HL-60/S4 (cell line): ENCODE data around the gene SLX4.

ENCODE experiments used
- in situ Hi-C: fragments of 300-500 bp; cut with MboI; formaldehyde crosslinking; loops from 2 replicates; pipeline ENCODE4 v1.14.3; 2022; ENCODE audit warnings: low sequenced_read_pairs

SLX4 gene

DNA sequence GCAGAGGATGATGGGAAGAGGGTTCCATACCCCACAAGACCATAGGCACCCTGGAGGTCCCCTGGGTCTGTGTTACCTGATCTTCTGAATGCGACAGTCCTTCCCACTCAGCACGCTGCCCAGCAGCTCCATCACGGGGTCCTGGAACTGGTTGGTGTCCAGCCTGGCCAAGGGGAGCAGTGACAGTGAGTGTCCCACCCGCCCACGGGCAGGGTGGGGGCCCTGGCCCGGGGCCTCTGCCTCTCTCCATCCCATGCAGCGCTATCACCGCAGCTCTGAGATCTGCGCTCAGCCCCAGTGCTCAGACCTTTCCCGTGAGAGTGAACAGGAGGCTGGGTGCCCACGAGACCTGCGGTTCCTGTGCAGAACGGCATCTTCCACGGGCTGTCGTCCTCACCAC lies 49.8 kb downstream of the SLX4 start:
- in situ Hi-C loops, result no loop called here

DNA sequence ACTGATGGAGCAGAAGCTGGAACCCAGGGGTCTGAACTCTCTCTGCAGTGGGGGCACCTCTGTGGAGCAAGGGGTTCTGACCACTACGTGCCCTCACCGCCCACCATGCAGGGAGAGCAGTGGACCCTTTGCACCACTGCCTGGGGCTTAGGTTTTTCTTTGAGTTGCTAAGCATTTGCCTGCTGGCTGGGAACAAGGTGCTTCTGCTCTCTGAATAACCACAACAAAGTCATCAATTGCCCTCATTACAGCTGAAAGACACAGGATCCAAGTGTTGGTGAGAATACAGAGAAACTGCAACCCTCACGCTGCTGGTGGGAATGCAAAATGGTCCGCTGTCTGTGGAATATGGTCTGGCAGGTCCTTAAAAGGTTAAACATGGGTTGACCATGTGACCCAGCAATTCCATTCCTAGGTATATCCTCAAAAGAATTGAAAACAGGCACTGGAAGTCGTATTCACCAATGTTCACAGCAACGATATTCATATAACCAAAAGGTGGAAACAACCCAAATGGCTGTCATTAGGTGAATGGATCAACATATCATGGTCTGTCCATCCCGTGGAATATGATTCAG lies 57.0 kb downstream of the SLX4 start:
- in situ Hi-C loops, result no loop called here

- in situ Hi-C loops, result no loop called here
These were observed 58.1 kb downstream of the SLX4 start for GRCh38 chr16:3553138-3553923.

DNA sequence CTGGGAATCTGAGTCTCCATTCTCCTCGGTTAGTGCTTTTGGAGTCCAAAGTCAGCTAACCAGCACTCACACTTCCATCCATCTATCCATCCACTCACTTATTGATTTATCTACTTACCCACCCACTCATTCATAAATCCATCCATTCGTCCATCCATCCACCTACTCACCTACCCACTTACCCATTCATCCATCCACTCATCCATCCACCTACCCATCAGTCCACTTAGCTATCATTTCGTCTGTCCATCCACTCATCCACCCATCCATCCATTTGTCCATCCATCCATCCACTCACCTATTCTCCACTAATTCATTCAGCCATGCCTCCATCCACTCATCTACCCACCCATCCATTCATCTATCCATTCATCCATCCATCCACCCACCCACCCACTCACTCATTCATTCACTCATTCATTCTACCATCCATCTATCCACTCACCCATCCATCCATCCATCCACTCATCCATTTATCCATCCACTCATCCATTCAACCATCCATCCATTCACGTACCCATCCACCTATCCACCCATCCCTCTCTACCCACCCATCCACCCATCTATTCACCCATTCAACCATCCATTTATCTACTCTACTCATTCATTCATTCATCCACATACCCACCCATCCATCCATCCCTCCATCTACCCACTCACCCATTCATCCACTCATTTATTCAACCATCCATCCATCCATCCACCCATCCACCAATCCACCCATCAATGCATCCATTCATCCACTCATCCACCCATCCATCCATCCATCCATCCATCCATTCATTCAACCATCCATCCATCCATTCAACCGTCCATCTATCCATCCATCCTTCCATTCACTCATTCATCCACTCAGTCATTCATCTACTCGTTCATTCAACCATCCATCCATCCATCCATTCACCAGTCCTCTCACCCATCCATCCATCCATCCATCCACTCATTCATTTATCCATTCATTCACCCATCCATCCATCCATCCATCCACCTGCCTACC lies 60.3 kb downstream of the SLX4 start:
- in situ Hi-C loops, result no loop called here

GRCh38 chr16:3549906-3550305 lies 61.5 kb downstream of the SLX4 start:
- in situ Hi-C loops, result no loop called here

- in situ Hi-C loops, result no loop called here
These were observed 62.5 kb downstream of the SLX4 start for GRCh38 chr16:3548859-3549258.

DNA sequence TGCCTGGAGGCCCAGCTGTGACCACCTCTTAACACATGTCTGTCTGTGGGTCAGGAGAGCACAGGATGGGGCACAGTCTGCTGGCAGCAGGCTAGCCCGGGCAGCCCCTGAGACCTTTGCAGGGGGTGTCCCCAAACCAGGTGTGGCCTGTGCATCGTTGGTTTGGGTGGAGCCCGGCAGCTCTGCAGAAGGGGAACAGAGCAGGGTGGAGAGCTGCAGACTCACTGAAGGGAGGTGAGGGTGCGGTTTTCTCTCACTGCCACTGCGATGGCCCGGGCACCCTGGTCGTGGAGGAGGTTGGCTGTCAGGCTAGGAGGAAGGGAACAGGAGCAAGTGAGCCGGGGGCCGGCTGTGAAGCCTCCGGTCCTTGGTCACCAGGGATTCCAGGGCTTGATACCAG lies 63.0 kb downstream of the SLX4 start:
- in situ Hi-C loops, result no loop called here

- in situ Hi-C loops, result no loop called here
These were observed 64.3 kb downstream of the SLX4 start for GRCh38 chr16:3546986-3547682.

- in situ Hi-C loops, result no loop called here
These were observed 68.6 kb downstream of the SLX4 start for GRCh38 chr16:3542601-3543373.

DNA sequence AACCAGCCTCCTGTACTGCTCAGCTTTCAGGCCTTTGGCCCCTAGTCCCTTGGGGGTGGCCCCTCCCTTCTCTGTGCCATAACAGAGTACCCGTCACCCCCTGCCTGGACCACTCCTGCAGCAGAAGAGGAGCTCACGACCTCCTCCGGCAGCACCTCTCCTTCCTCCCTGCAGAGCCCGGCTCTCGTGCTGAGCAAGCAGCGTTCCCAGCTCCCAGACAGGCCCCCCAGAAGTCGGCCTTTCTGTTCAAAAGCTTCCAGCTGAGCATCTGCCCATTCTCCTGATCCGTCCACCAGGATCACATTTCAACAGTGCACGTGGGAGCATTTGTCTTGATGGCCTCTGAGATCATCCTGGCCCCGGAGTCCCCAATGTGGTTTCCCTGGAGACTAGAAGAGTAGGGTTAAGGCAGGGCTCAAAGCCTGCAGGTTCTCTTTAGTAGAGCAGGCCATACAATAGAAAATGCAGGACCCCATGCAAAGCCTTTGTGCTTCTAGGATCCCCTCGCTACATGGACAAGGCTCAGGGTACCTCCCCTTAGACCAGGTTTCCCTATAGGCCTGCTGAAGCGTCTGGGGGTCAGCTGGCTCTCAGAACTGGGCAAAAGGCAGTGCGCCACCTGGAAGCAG lies 69.8 kb downstream of the SLX4 start:
- in situ Hi-C loops, result no loop called here

DNA sequence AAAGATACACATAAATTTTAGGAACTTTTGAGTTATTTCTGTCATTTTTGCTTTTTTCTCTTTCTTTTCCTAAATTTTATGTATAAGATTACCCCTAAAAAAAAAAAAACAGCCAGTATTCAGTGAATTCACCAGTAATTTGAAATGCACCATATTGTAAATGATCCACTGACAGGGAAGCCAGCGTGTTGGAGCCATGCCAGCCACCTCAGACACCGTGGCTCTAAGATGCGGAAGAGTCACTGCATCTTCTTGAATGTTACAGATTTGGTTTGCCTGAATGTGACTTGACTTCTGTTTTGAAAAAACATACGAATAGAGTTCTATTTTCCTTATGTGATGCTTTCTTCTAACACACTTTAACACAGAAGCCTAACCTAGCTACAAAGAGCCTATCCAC lies 73.2 kb downstream of the SLX4 start:
- in situ Hi-C loops, result no loop called here

DNA sequence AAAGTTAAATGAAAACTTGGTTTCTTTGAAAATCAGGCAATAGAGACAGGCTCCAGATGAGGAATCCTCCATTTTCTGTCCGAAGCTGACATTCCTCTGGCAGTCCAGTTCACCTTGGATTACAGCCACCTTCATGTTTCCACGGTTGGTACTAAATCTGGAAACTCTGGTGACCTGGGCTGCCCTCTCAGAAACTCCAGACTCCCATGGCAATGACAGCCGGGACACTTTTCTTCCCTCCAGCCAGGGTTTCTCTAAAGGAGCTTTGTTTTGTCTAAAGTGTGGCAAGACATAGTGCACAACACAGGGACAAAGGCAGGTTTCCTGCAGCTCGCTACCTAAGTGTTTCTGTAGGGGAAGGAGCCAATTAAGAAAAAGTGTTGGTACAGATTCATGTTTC lies 74.6 kb downstream of the SLX4 start:
- in situ Hi-C loops, result no loop called here

GRCh38 chr16:3536271-3536731 lies 75.1 kb downstream of the SLX4 start:
- in situ Hi-C loops, result no loop called here

DNA sequence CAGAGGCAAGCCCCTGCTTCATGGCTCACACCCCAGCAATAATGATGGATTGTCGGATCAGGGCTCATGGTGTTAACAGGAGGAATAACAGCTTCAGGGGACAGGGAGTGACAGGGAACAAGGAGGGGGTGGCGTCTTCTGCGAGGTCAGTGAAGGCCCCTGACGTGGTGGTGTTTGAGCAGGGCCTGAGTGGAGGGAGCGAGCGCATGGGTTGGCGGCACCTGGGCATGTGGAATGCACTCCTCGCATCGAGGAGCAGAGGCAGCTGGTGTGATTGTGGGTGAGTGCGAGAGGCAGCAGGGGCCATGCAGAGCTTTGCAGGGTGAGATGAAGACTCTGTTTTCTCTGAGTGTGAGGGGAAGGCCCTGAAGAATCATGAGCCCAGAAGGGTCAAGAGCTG lies 77.3 kb downstream of the SLX4 start:
- in situ Hi-C loops, result no loop called here

- in situ Hi-C loops, result no loop called here
These were observed 78.7 kb downstream of the SLX4 start for GRCh38 chr16:3532741-3533140.
